Progenitor cell of endocrine pancreas (in vitro differentiated cells): ENCODE results near the gene PITPNC1. TPM values are rescaled to one million over a fixed set of nuclear protein-coding genes. Genes with fewer than 3 reads are reported as not detected.

Experiments used
- DNase-seq: peaks from one replicate; pipeline ENCODE4 v3.0.0; 2021; ENCODE audit warnings: low spot score; ENCODE audit not compliant: unreplicated experiment
- H3K27ac Mint-ChIP-seq: 2 replicates; pipeline ENCODE4 v1.8.0; 2021; ENCODE audit warnings: mild to moderate bottlenecking, moderate library complexity, mixed read lengths
- H3K27me3 Mint-ChIP-seq: 2 replicates; pipeline ENCODE4 v1.8.0; 2021; ENCODE audit warnings: mixed read lengths
- H3K36me3 Mint-ChIP-seq: 2 replicates; pipeline ENCODE4 v1.8.0; 2022; ENCODE audit warnings: mixed read lengths; ENCODE audit not compliant: insufficient read depth
- H3K4me1 Mint-ChIP-seq: 2 replicates; pipeline ENCODE4 v1.8.0; 2021; ENCODE audit warnings: low read depth, mixed read lengths
- H3K4me3 Mint-ChIP-seq: 2 replicates; pipeline ENCODE4 v1.8.0; 2021; ENCODE audit warnings: low read depth, mild to moderate bottlenecking, moderate library complexity, mixed read lengths
- H3K9me3 Mint-ChIP-seq: 2 replicates; pipeline ENCODE4 v1.8.0; 2021; ENCODE audit warnings: low read depth, mixed read lengths
- total RNA-seq: library from RNA; stranded (reverse); gene quantifications from 2 replicates; pipeline ENCODE4 v1.2.1, GENCODE V29; 2021
- TF ChIP-seq, protein P1 (sequence below): fragments of 200-600 bp; sonication (generic); IDR thresholded peaks from one replicate; pipeline ENCODE4 v1.5.0; 2021; ENCODE audit warnings: antibody characterized with exemption, mild to moderate bottlenecking; ENCODE audit not compliant: unreplicated experiment

The PITPNC1 gene
- total RNA-seq, 1 donor from 2014 or later = 53.2 TPM

DNA sequence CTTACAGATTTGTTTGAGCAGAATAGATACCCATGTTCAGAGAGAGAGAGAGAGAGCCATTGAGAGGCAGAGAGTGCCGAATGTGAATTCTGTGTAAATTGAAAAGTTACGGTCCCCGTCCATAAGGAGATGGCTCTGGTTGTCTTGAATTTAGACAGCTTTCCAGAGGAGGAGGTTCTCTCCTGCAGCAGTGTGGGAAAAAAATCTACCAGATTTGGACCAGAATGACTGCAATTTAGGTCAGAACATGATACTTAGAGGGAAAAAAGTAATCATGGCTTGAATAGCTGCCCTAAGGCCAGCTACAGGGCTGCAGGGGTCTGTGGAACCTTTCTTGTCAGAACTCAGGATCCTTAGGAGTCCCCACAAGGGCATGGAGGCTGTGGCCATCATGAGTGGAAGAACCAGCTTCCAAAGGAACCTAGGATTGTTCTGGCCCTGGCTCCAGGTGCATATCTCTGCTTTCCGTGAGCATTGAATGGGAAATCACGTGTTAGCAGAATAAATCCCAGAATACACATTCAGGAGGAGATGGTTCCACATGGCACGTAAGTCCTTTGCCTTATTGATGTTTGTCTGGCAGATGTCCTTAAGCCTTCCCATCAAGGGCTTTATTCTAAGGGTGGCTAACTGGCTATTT, 13.0 kb downstream of the PITPNC1 start:
- H3K4me1 Mint-ChIP-seq = peaks cover 8% of the 10 kb centered on the region
- no peak for DNase-seq
- H3K27ac Mint-ChIP-seq = peak overlapping the region; percentile 88
- no peak overlapping the region for H3K4me3 Mint-ChIP-seq
- TF ChIP-seq, protein P1, sequence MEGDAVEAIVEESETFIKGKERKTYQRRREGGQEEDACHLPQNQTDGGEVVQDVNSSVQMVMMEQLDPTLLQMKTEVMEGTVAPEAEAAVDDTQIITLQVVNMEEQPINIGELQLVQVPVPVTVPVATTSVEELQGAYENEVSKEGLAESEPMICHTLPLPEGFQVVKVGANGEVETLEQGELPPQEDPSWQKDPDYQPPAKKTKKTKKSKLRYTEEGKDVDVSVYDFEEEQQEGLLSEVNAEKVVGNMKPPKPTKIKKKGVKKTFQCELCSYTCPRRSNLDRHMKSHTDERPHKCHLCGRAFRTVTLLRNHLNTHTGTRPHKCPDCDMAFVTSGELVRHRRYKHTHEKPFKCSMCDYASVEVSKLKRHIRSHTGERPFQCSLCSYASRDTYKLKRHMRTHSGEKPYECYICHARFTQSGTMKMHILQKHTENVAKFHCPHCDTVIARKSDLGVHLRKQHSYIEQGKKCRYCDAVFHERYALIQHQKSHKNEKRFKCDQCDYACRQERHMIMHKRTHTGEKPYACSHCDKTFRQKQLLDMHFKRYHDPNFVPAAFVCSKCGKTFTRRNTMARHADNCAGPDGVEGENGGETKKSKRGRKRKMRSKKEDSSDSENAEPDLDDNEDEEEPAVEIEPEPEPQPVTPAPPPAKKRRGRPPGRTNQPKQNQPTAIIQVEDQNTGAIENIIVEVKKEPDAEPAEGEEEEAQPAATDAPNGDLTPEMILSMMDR = no peak
- peaks cover 4% of the 10 kb centered on the region for H3K36me3 Mint-ChIP-seq
- H3K27me3 Mint-ChIP-seq = no peaks in the 10 kb centered on the region
- no peaks in the 10 kb centered on the region for H3K9me3 Mint-ChIP-seq

DNA sequence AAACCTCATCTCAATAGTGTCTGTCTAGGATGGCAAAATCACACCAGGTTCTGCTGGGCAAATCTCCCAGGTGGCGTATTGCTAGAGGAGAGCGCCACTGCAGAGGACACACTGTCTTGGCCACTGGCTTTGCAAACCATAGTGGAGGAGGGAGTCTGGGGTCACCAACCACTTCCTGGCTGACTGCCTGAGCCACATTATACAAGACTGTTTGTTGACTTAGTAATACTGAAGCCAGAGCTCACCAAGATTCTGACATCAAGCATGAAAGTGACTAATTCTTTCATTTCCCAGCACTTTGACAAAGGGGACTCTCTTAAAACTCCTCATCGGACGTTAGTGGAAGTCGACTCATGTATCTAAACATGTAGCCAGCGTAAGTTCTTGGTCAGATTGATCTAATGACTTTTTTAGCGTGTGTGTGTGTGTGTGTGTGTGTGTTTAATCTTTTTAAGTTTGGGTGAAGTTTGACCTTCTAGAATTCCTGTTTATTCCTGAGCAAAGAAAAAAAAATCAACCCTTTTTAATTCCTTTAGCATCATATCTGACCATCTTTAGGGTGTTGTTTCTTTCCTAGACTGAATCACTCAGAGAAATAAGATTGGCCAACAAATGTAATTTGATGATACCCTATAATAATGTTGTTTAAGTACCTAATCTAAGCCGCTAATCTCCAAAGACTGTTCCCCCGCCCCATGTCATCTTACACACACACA, 13.7 kb downstream of the PITPNC1 start:
- H3K36me3 Mint-ChIP-seq = peaks cover 5% of the 10 kb centered on the region
- no peak overlapping the region for H3K4me3 Mint-ChIP-seq
- no peak for DNase-seq
- TF ChIP-seq, protein P1 = no peak
- no peaks in the 10 kb centered on the region for H3K27me3 Mint-ChIP-seq
- peak overlapping the region; percentile 88 for H3K27ac Mint-ChIP-seq
- peaks cover 8% of the 10 kb centered on the region for H3K4me1 Mint-ChIP-seq
- no peaks in the 10 kb centered on the region for H3K9me3 Mint-ChIP-seq

DNA sequence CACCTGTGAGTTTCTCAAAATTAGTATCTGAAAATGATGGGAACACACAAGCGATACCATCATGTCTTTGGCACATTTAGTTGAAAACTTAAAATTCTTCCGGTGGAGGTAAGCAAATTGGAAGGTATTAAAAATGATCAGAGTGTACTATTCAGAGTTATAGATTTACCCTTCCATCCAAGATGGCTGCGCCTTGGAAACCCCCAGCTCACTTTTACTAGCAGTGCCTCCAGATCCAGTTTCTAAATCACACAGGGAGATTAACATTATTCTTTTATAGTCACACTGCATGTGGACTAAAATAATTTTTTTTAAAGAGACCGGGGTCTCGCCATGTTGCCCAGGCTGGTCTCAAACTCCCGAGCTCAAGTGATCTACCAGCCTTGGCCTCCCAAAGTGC, 15.0 kb downstream of the PITPNC1 start:
- Mint-ChIP-seq H3K27ac (no peak overlapping the region), H3K9me3 (no peaks in the 10 kb centered on the region), H3K27me3 (no peaks in the 10 kb centered on the region), H3K4me3 (no peak overlapping the region), H3K36me3 (peaks cover 6% of the 10 kb centered on the region), H3K4me1 (peaks cover 8% of the 10 kb centered on the region)
- DNase-seq = no peak
- TF ChIP-seq, protein P1 = no peak

DNA sequence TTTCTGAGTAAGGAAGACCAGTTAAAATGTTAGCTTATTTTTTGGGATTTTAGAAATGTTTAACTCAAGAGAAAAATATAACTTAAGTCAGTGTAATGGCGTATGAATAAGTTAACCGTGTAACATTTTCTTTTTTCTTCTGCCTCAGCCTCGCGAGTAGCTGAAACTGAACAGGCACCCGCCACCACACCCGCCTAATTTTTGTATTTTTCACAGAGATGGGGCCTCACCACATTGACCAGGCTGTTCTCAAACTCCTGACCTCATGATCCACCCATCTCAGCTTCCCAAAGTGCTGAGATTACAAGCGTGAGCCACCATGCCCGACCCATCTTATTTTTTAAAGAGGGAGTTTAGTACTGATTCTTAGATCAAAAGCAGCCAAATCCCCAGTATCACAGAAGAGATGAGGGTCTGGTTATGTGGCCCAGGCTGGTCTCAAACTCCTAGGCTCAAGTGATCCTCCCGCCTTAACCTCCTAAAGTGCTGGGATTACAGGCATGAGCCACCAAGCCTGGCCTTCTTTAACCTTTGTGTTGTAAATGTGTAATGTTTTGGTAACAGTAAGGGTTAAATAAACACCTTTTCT, 16.8 kb downstream of the PITPNC1 start:
- TF ChIP-seq, protein P1 = no peak
- DNase-seq = no peak
- H3K4me1 Mint-ChIP-seq = peaks cover 8% of the 10 kb centered on the region
- no peaks in the 10 kb centered on the region for H3K27me3 Mint-ChIP-seq
- H3K36me3 Mint-ChIP-seq = peaks cover 17% of the 10 kb centered on the region
- H3K4me3 Mint-ChIP-seq = no peak overlapping the region
- no peak overlapping the region for H3K27ac Mint-ChIP-seq
- peaks cover 6% of the 10 kb centered on the region for H3K9me3 Mint-ChIP-seq

DNA sequence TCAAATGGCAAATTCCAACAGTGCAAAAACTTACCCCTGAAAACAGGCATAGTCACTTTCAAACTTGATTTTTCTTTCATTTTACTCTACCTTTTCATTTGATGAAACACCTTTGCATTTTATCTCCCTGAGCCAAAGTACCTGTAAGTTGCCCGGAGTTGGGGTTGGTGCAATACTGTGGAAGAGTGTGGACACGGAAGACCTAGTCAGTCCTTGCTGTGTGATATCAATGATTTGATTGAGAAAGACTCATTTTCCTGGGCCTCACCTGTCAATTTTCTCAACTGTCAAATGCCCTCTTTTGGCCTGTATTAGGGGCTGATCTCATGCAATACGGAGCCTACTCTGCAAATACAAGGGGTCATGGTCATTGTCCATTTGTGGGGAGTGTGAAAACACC, 22.6 kb downstream of the PITPNC1 start:
- DNase-seq = no peak
- H3K27ac Mint-ChIP-seq = peak overlapping the region; percentile 7
- H3K36me3 Mint-ChIP-seq = peaks cover 21% of the 10 kb centered on the region
- peaks cover 2% of the 10 kb centered on the region for H3K4me1 Mint-ChIP-seq
- H3K27me3 Mint-ChIP-seq = no peaks in the 10 kb centered on the region
- H3K9me3 Mint-ChIP-seq = peaks cover 6% of the 10 kb centered on the region
- H3K4me3 Mint-ChIP-seq = no peak overlapping the region
- TF ChIP-seq, protein P1 = no peak
